Hematopoietic multipotent progenitor cell (in vitro differentiated cells): Measurements from ENCODE around the gene QRSL1. TPM values are rescaled to one million over a fixed set of nuclear protein-coding genes. Genes with fewer than 3 reads are reported as not detected.
"Not testable (repeated sequence)": the region's sequence is repeated elsewhere in the genome, so short reads cannot be mapped to it uniquely, and the experiment has no call there.

Experiments used
- DNase-seq, 3 donors: peaks; one replicate each; pipeline ENCODE4 v3.0.0-alpha.2; 2011 to 2015; ENCODE audit warnings: low read depth in 2 of 3, low spot score in 2 of 3
- total RNA-seq: library from RNA; depleted of rRNA; stranded (reverse); fragments of >200 nt; gene quantifications from one replicate; pipeline ENCODE4 v1.2.3, GENCODE V29; 2012

Gene QRSL1
- total RNA-seq, 1 donor, result 8.9 TPM

DNA sequence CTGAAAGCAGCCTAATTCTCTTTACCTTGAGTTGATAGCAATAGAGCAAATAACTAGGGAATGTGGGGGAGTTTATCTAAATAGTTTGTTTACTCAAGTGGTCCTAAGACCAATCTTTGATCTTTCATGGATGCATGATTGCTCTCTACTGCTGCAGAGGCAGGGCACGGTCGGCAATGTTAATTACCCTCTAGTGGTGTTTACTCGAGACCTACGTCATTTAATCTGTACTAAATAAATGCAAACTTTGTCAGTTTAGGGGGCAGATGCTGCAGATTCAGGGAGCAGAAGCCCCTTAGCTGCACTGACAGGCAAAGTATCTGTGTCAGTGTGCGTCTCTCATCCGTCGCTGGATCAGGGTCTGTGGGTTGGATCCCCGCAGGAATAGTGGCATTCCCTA, 7.0 kb upstream of the QRSL1 start:
- DNase-seq, result no peak

- no peak for DNase-seq
Observed at GRCh38 chr6:106623039-106623438, 6.3 kb upstream of the QRSL1 start.

DNA sequence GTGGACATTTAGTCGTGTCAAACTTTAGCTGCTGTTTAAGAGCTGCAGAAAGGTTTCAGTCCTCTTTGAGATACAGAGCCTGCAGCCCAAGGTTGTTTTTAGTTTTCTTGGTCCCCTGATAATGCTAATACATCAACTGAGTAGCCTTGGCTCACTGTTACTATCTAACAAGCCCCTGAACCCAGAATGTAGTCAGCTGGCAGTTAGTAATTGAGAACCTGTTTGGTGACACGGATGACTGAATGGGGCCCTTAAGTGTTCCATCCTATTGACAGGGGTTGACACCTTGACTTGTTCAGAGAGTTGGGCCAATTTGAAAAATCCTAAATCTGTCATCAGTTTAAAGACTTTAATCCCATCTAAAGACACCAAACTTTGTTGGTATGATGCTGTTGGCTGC, 2.9 kb upstream of the QRSL1 start:
- no peak for DNase-seq

GRCh38 chr6:106627760-106628159, 1.6 kb upstream of the QRSL1 start:
- DNase-seq, result not testable (repeated sequence)

- no peak for DNase-seq
Observed at GRCh38 chr6:106628658-106629102, 698 bp upstream of the QRSL1 start.

DNA sequence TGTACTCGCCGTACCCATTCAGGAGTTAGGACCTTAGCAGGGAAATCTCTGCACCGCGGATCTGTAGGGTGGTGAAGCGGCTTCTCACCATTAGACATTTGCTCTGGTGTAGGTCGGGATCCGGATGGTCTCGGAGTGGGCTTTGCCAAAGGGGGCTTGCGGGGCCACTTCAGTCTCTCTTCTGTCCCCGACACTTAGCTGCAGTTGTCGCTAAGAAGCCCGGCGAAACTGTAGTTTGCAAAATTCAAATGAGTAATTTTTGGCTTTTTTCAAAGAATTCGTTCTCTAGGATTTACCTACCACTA, 433 bp downstream of the QRSL1 start:
- no peak for DNase-seq

GRCh38 chr6:106630366-106630765, 988 bp downstream of the QRSL1 start:
- DNase-seq, result no peak

GRCh38 chr6:106631346-106631745, 2.0 kb downstream of the QRSL1 start:
- DNase-seq, result no peak

DNA sequence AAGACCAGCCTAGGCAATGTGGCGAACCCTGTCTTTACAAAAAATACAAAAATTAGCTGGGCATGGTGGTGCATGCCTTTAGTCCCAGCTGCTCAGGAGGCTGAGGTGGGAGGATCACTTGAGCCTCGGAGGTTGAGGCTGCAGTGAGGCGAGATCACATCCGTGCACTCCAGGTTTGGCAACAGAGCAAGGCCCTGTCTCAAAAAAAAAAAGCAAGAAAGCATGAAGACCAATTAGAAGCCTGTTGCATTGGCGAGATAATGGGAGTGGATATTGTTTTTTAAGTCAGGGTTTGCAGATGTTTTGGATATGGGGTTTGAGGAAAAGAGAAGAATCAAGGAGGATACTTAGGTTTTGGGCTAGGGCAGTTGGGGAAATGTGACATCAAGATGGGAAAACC, 5.2 kb downstream of the QRSL1 start:
- no peak for DNase-seq

DNA sequence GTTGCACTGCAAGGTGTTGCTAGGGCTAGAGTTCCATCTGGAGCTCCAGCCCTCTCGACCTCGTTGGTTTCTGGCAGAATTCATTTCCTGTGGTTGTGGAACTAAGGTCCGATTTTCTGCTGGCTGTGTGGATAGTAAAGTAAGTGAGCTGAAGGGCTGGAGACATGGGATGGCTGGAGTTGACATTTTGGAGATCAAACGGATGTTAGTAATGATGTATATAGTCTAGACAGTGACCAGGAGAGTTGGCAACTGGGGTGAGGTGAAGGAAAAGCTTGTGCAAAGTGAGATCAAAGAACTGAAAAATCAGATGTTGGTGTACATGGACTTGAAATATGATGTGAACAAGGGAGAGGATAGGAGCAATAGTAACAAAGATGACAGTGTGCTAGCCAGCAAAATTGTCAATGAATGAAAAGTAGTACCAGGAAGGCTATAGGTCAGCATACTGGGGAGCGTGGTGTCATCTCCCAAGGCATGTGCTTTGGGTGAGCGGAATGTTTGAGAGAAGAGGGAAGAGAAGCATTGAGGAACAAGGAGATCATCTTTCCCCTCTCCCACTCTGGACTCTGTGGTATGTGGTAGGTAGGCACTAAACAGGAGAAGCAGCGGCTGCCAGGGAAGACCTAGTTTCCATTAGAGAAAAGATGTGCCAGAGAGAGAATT, 7.8 kb downstream of the QRSL1 start:
- no peak for DNase-seq

DNA sequence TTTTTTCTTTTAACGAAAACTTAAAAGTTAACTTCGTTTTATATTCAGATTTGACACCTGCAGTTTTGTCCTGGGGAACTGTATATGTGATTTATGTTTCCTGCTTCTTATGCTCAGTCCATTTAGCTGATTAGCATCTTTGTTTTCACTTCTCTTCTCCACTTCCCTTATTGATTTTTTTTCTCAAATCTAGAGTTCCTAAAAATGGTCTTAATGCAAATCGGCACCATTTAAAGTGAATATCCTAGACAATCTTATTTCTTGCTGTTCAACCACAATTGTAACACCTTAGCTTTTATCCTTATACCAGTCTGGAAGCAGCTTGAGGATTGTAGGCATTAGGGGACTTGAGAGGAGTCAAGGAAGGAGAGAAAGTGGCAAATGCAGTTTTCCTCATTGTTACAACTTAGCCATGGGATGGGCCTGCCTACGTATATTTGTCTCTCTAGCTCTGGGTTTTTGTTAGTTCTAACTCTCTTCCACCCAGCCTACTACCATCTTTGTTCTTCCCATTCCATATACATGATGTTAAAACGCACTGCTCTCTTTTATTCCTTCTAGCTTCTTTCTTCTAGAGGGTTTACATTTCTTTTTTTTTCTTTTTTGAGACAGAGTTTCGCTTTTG, 8.5 kb downstream of the QRSL1 start:
- peak in 1 of 3 donors; percentile 64 for DNase-seq

GRCh38 chr6:106639812-106640211, 10.4 kb downstream of the QRSL1 start:
- no peak for DNase-seq

GRCh38 chr6:106642476-106642875, 13.1 kb downstream of the QRSL1 start:
- no peak for DNase-seq

GRCh38 chr6:106643061-106643460, 13.7 kb downstream of the QRSL1 start:
- DNase-seq, result no peak

DNA sequence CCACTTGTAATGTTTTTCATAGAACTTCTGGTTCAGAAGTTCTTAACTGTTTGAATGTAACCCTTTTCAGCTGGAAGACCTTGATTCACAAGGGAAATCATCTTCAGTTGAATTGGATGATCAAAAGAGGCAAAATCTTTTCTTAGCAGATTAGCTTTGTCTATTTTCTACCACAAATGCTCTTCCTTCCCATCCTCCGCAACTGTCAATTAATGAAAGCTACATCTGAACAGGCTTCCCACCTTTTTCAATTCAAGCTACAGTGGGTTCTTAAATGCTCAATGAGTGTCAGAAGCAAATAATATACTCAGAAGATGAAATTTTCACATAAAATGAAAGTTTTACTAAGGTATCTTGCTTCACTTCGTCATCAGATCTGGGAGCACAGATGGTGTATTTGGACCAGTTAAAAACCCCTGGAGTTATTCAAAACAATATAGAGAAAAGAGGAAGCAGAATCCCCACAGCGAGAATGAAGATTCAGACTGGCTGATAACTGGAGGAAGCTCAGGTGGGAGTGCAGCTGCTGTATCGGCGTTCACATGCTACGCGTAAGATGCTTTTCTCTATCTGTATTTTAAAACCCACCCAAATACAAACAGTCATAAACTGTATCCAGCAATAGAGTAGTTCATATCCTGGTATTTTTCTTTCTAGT, 19.4 kb downstream of the QRSL1 start:
- no peak for DNase-seq

DNA sequence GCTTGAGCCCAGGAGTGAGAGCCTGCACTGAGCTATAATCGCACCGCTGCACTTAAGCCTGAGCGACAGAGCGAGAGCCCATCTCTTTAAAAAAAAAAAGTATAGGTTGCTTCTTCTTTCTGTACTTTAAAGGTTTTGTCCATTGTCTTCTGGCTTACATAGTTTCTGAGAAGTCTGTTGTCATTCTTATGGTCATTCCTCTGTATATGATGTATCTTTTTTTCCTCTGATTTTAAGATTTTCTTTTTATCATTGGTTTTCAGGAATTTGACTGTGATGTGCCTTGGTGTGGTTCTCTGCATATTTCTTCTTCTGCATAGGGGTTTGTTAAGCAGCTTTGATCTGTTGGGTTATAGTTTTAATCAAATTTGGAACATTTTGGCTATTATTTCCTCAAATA, 29.1 kb downstream of the QRSL1 start:
- peak in 1 of 3 donors; percentile 43 for DNase-seq

GRCh38 chr6:106659859-106660258, 30.5 kb downstream of the QRSL1 start:
- no peak for DNase-seq

DNA sequence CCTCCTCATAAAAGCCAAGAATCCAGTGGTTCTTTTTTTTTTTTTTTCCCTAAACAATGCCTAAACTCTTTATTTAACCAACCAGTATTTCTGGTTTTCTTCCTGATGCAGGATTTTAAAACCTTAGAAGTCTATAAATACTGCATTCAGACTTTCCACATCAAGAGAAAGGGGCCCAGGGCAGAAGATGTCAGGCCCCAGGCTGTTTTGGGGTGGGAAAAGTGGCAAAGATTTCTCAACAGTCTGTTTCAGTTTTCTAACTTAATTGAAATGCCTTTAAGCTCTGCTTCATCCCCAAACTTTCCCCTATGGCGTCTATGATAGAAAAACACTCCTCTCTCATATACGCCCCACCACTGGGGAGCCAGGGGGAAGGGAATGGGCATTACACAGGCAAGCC, 33.1 kb downstream of the QRSL1 start:
- no peak for DNase-seq

DNA sequence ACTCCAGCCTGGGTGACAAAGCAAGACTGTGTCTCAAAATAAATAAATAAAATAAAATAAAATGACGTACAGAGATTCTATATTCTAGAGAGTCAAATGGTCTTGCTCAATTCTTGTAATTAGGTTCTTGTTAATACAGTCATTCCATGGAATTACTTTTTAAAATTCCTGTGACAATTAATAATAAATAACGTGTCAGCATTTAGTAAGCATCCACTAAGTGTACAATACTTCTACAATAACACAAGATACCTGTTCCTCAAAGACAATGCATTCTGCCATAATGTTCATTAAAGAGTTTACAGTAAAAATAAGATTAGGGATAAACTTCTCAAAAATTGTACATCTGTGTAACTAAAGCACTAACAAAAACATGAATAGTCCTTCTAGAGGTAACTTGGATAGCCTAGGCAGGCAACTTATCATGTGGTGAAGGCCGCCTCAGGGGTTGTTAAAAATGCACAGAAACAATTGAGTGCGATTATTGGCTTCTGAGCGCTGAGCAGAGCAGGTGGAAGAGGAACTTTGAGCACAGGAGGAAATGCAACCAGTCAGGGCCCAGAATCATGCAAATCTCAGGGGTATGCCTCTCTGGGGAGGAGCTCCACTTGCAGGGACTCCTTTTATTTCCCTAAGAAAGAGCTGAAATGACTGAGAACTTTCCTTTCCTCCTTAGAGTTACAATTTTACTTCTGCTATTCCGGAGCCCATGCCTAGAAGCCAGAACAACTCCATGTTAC, 37.1 kb downstream of the QRSL1 start:
- DNase-seq, result peak in 1 of 3 donors; percentile 4

DNA sequence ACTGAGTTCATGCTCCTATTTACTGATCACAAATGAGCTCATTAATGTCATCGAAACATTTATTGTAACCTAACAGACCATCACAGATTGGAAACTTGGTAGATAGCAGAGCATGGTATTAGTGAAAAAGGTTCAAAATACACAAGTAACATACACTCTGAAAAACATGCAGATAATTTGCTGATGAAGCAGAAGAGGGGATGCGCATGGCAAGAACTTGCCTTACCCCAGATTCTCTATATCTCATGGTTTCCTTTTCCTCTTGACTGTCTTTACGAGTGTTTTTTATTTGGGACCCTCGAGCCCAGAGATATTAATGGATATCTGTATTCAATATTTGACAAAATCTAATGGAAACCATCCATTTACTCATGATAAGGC, 37.6 kb downstream of the QRSL1 start:
- DNase-seq, result no peak

GRCh38 chr6:106670236-106670635, 40.9 kb downstream of the QRSL1 start:
- DNase-seq, result no peak

DNA sequence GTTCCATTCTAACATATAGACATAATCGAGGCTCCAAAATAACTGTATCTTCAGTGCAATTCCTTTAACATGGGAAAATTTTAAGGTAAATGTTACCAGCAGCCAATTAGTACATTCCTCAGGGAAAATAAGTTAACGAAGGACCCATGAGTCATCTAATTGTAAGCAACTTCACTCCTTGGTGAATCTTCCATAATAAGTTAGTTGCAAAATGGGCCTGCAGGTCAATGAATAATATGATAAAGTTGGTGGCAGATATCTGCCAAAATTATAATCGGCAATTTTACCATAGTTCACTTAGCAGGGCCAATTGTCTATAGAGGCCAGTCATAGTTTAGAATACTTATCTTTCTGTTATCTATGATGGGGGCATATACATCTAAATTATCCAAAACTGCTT, 42.3 kb downstream of the QRSL1 start:
- no peak for DNase-seq
